SK-N-SH (cell line): ENCODE measurements around the gene TBC1D9B.

Experiments used
- CHD2 ChIP-seq: fragments of 150-350 bp; IDR thresholded peaks from 2 replicates; pipeline ENCODE4 v1.6.1; 2018; ENCODE audit warnings: low read length; ENCODE audit not compliant: partially characterized antibody
- EZH2phosphoT487 ChIP-seq: fragments of 200-600 bp; sonication (generic); IDR thresholded peaks from 2 replicates; pipeline ENCODE4 v1.6.1; 2017; ENCODE audit warnings: low read depth, mixed run types, mild to moderate bottlenecking, antibody characterized with exemption, moderate library complexity, borderline replicate concordance
- FOXM1 ChIP-seq: IDR thresholded peaks from 2 replicates; pipeline ENCODE4 v1.4.0; 2012; ENCODE audit warnings: low read depth, mild to moderate bottlenecking
- NRF1 ChIP-seq: IDR thresholded peaks from 2 replicates; pipeline ENCODE4 v1.6.1; 2012; ENCODE audit warnings: low read depth, mild to moderate bottlenecking, low read length
- RXRA ChIP-seq: IDR thresholded peaks from 2 replicates; pipeline ENCODE4 v1.4.0; 2012; ENCODE audit warnings: low read depth, mild to moderate bottlenecking, borderline replicate concordance
- TAF1 ChIP-seq: IDR thresholded peaks from 2 replicates; pipeline ENCODE4 v1.6.1; 2012; ENCODE audit warnings: low read depth, mild to moderate bottlenecking, low read length, moderate library complexity, borderline replicate concordance

GRCh38 chr5:179823937-179824744, 83.6 kb downstream of the TBC1D9B start:
- TF ChIP-seq FOXM1, result no peak
- TF ChIP-seq RXRA, result no peak
- TF ChIP-seq EZH2phosphoT487, result no peak
- TF ChIP-seq TAF1, result no peak
- no peak for TF ChIP-seq NRF1
- no peak for TF ChIP-seq CHD2
